ENCODE data around the gene CUX1.
"Not testable (repeated sequence)": the region's sequence is repeated elsewhere in the genome, so short reads cannot be mapped to it uniquely, and the experiment has no call there.

The CUX1 gene

GRCh38 chr7:101999393-101999792, 182.0 kb downstream of the CUX1 start:
- no peaks in the 10 kb centered on the region for H3K9me3 Mint-ChIP-seq
- ATAC-seq, result no peak

GRCh38 chr7:102000123-102000522, 182.7 kb downstream of the CUX1 start:
- Mint-ChIP-seq H3K36me3 (ENCODE audit: low read depth) (no peaks in the 10 kb centered on the region), H3K27ac (no peak overlapping the region), H3K4me1 (peaks cover 9% of the 10 kb centered on the region), H3K9me3 (no peaks in the 10 kb centered on the region), H3K27me3 (no peaks in the 10 kb centered on the region), H3K4me3 (no peak overlapping the region)
- no peak for ATAC-seq
- DNase-seq, result no peak

More at GRCh38 chr7:101999393-101999792, 182.0 kb downstream of the CUX1 start:
- H3K4me1 Mint-ChIP-seq, result peaks cover 10% of the 10 kb centered on the region
- no peaks in the 10 kb centered on the region for H3K27me3 Mint-ChIP-seq
- H3K27ac Mint-ChIP-seq, result no peak overlapping the region
- no peaks in the 10 kb centered on the region for H3K36me3 Mint-ChIP-seq (ENCODE audit: low read depth)
- no peak for DNase-seq
- H3K4me3 Mint-ChIP-seq, result no peak overlapping the region

- ATAC-seq, result no peak
- no peaks in the 10 kb centered on the region for H3K4me1 Mint-ChIP-seq
- H3K9me3 Mint-ChIP-seq, result no peaks in the 10 kb centered on the region
- H3K27ac Mint-ChIP-seq, result no peak overlapping the region
- H3K27me3 Mint-ChIP-seq, result no peaks in the 10 kb centered on the region
- DNase-seq, result no peak
- no peak overlapping the region for H3K4me3 Mint-ChIP-seq
- no peaks in the 10 kb centered on the region for H3K36me3 Mint-ChIP-seq (ENCODE audit: low read depth)
Observed at GRCh38 chr7:102004229-102004628, 186.8 kb downstream of the CUX1 start.

DNA sequence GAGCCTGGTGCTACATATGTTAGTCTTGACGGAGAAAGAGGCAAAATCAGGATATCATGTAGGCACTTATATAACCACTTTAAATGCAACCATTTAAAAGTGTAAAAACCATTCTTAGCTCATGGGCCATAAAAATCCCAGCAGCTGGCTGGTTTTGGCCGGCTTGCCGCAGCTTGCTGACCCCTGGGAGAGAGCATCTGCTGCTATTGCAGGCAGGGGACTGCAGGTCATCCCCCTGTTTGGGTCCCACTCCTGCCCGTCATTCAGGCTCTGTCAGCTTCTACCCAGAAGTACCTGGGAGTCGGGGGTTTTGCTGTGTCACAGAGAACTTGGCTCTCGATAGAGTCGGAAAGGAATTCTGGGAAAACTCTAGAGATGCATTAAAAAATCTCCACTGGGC, 187.4 kb downstream of the CUX1 start:
- Mint-ChIP-seq H3K36me3 (ENCODE audit: low read depth) (no peaks in the 10 kb centered on the region), H3K27ac (no peak overlapping the region), H3K27me3 (no peaks in the 10 kb centered on the region), H3K4me3 (no peak overlapping the region), H3K9me3 (no peaks in the 10 kb centered on the region), H3K4me1 (no peaks in the 10 kb centered on the region)
- ATAC-seq, result no peak
- no peak for DNase-seq

- no peak overlapping the region for H3K4me3 Mint-ChIP-seq
- no peak overlapping the region for H3K27ac Mint-ChIP-seq
- H3K36me3 Mint-ChIP-seq (ENCODE audit: low read depth), result no peaks in the 10 kb centered on the region
- H3K27me3 Mint-ChIP-seq, result no peaks in the 10 kb centered on the region
- no peaks in the 10 kb centered on the region for H3K9me3 Mint-ChIP-seq
- ATAC-seq, result no peak
- DNase-seq, result no peak
- no peaks in the 10 kb centered on the region for H3K4me1 Mint-ChIP-seq
Observed at GRCh38 chr7:102005933-102006480, 188.6 kb downstream of the CUX1 start.

DNA sequence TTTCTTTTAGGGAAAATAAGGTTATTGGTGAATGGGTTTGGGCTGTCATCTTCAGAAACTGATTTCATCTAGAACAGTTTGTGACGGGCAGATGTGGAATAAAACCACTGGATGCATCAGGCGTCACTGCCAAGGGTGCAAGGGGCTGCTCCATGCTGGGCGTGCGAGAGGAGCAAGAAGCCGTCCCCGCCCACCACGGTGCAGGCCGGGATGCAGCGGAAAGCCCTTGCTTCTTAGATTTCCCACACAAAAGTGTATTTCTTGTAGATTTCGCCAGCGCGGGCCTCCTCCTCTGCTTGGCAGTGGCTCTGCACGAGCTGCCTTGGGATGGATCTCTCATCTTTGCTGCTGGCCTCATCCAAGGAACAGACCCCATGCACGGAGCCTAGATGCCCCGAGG, 189.3 kb downstream of the CUX1 start:
- DNase-seq, result no peak
- H3K4me1 Mint-ChIP-seq, result no peaks in the 10 kb centered on the region
- no peak overlapping the region for H3K4me3 Mint-ChIP-seq
- no peaks in the 10 kb centered on the region for H3K36me3 Mint-ChIP-seq (ENCODE audit: low read depth)
- no peak overlapping the region for H3K27ac Mint-ChIP-seq
- H3K9me3 Mint-ChIP-seq, result no peaks in the 10 kb centered on the region
- H3K27me3 Mint-ChIP-seq, result no peaks in the 10 kb centered on the region
- ATAC-seq, result no peak

DNA sequence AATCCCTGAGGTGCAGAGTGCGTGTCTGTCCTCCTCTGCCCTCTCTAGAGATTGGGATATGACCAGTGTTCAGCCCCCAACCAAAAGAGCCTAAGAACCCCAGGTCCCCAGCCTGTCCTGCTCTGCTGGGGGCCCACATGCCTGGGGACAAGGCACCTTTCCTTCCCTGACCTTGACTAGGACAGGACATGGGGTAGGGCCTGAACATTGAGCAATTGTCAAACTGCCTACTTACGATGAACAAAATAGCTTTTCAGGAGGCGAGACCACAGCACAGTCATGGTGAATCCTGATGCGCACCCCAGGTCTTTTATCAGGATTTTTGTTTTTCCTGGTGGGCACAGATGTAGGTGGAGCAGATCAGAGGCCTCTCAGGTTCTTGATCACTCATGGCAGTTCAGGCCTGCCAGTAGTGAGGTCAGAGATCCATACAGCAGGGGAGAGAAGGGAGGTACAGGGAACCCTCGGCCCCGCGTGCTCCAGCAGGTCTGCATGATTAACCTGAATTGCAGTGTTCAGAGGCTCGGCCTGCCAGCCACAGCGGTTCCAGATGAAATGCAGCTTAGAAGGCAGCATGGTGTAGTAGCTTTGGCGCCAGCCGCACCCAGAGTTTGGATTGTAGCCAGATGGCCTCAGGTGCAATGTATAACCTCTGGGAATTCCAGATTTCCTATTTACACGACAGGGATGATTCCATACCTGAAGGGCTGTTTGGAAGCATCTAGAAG, 191.3 kb downstream of the CUX1 start:
- H3K36me3 Mint-ChIP-seq (ENCODE audit: low read depth), result no peaks in the 10 kb centered on the region
- no peaks in the 10 kb centered on the region for H3K4me1 Mint-ChIP-seq
- ATAC-seq, result no peak
- no peak for DNase-seq
- no peaks in the 10 kb centered on the region for H3K9me3 Mint-ChIP-seq
- no peak overlapping the region for H3K27ac Mint-ChIP-seq
- H3K4me3 Mint-ChIP-seq, result no peak overlapping the region
- no peaks in the 10 kb centered on the region for H3K27me3 Mint-ChIP-seq

DNA sequence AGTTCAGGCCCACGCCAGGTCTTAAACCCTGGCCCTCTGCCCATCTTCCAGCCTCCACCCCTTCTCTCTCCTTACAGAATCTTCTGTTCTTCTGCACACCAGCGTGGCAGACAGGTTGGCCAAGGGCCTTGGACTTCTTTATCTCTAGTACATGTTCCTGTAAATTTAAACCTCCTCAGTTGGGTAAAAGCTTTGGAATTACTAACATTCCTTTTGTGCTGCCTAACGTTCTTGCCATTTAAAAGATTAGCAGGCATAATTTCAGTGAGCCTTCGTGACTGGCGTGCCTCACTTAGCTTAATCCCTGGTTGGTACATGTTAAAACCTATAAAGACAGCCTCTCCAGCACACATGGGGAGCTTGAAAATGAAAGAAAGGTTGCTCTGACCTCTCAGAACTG, 192.2 kb downstream of the CUX1 start:
- Mint-ChIP-seq H3K9me3 (no peaks in the 10 kb centered on the region), H3K4me3 (no peak overlapping the region), H3K4me1 (no peaks in the 10 kb centered on the region), H3K27ac (no peak overlapping the region), H3K36me3 (ENCODE audit: low read depth) (no peaks in the 10 kb centered on the region), H3K27me3 (no peaks in the 10 kb centered on the region)
- DNase-seq (no peak), ATAC-seq (no peak)

DNA sequence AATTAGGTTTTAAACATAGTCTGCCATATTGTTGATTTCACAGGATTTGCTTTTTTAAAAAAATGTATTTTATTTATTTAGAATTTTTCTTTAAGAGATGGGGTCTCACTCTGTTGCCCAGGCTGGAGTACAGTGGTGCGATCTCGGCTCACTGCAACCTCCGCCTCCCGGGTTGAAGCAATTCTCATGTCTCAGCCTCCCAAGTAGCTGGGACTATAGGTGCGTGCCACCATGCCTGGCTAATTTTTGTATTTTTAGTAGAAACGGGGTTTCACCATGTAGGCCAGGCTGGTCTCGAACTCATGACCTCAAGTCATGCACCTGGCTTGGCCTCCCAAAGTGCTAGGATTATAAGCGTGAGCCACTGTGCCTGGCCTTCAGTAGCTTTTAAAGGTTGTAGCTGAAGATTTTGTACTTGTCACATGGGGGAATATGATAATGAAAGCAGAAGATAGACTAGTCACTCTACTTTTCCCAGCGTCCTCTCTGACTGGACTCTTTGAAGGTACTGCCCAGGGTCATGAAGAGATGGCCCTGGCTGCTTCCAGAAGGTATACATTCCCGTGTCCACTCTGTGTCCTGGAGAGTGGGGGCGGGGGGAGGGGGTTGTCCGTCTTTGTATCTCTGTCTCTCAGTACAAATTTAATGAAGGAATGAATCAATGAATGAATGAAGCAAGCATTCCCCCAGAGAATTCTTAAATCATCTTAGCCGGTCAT, 194.8 kb downstream of the CUX1 start:
- not testable (repeated sequence) for H3K36me3 Mint-ChIP-seq (ENCODE audit: low read depth)

GRCh38 chr7:102012941-102013461, 195.6 kb downstream of the CUX1 start:
- DNase-seq (no peak), ATAC-seq (no peak)
- no peaks in the 10 kb centered on the region for H3K4me1 Mint-ChIP-seq
- no peak overlapping the region for H3K27ac Mint-ChIP-seq
- no peaks in the 10 kb centered on the region for H3K27me3 Mint-ChIP-seq
- no peaks in the 10 kb centered on the region for H3K36me3 Mint-ChIP-seq (ENCODE audit: low read depth)
- no peaks in the 10 kb centered on the region for H3K9me3 Mint-ChIP-seq
- H3K4me3 Mint-ChIP-seq, result no peak overlapping the region

More for the DNA sequence above, 194.8 kb downstream of the CUX1 start:
- not testable (repeated sequence) for H3K27ac Mint-ChIP-seq, ATAC-seq, H3K4me1 Mint-ChIP-seq, H3K27me3 Mint-ChIP-seq, DNase-seq, H3K4me3 Mint-ChIP-seq, H3K9me3 Mint-ChIP-seq

- H3K4me3 Mint-ChIP-seq, result no peak overlapping the region
- DNase-seq (no peak), ATAC-seq (no peak)
- H3K4me1 Mint-ChIP-seq, result peaks cover 9% of the 10 kb centered on the region
- no peaks in the 10 kb centered on the region for H3K27me3 Mint-ChIP-seq
- no peak overlapping the region for H3K27ac Mint-ChIP-seq
- H3K36me3 Mint-ChIP-seq (ENCODE audit: low read depth), result no peaks in the 10 kb centered on the region
- no peaks in the 10 kb centered on the region for H3K9me3 Mint-ChIP-seq
Observed at GRCh38 chr7:102018876-102019275, 201.4 kb downstream of the CUX1 start.

- H3K36me3 Mint-ChIP-seq (ENCODE audit: low read depth), result no peaks in the 10 kb centered on the region
- peaks cover 13% of the 10 kb centered on the region for H3K4me1 Mint-ChIP-seq
- no peak overlapping the region for H3K27ac Mint-ChIP-seq
- no peak overlapping the region for H3K4me3 Mint-ChIP-seq
- ATAC-seq, result no peak
- no peaks in the 10 kb centered on the region for H3K9me3 Mint-ChIP-seq
- DNase-seq, result no peak
- H3K27me3 Mint-ChIP-seq, result no peaks in the 10 kb centered on the region
Observed at GRCh38 chr7:102019461-102019860, 202.0 kb downstream of the CUX1 start.

GRCh38 chr7:102021841-102022618, 204.6 kb downstream of the CUX1 start:
- H3K27me3 Mint-ChIP-seq, result no peaks in the 10 kb centered on the region
- no peaks in the 10 kb centered on the region for H3K9me3 Mint-ChIP-seq
- no peak overlapping the region for H3K4me3 Mint-ChIP-seq
- H3K4me1 Mint-ChIP-seq, result peaks cover 15% of the 10 kb centered on the region
- ATAC-seq, result no peak
- H3K36me3 Mint-ChIP-seq (ENCODE audit: low read depth), result no peaks in the 10 kb centered on the region
- H3K27ac Mint-ChIP-seq, result no peak overlapping the region
- DNase-seq, result no peak

GRCh38 chr7:102024005-102024768, 206.8 kb downstream of the CUX1 start:
- Mint-ChIP-seq H3K36me3 (ENCODE audit: low read depth) (peaks cover 2% of the 10 kb centered on the region), H3K27ac (no peak overlapping the region), H3K4me3 (no peak overlapping the region), H3K27me3 (no peaks in the 10 kb centered on the region), H3K4me1 (peaks cover 20% of the 10 kb centered on the region), H3K9me3 (no peaks in the 10 kb centered on the region)
- DNase-seq (no peak), ATAC-seq (peak; percentile 46)

Measured in activated naive CD8-positive, alpha-beta T cell treated with anti-CD3 and anti-CD28 coated beads, Interleukin-2, amount 50 U/mL, for 24 hours (primary cell).